OCI-LY3 (cell line): ENCODE results near the gene PSMB3.

ENCODE experiments used
- H2AFZ ChIP-seq: fragments of 200-600, 300-600 bp; shearing (Covaris generic); 2 replicates; pipeline ENCODE4 v1.6.0; 2014; ENCODE audit warnings: antibody characterized with exemption, low read depth, low read length
- H3K27ac ChIP-seq: fragments of 200-600, 300-600 bp; sonication (generic); 2 replicates; pipeline ENCODE4 v1.5.1; 2014; ENCODE audit warnings: mild to moderate bottlenecking, low read length, moderate library complexity, mixed read lengths
- H3K27me3 ChIP-seq: fragments of 200-600, 300-600 bp; sonication (generic); 2 replicates; pipeline ENCODE4 v1.6.1; 2014; ENCODE audit warnings: low read depth, low read length, mixed read lengths
- H3K36me3 ChIP-seq: fragments of 200-600, 300-600 bp; sonication (generic); replicated peaks from 2 replicates; pipeline ENCODE3; 2014; ENCODE audit warnings: low read depth, low read length, mixed read lengths
- H3K4me1 ChIP-seq: fragments of 300-600, 200-600 bp; sonication (generic); 2 replicates; pipeline ENCODE4 v1.6.1; 2014; ENCODE audit warnings: low read length, mixed read lengths
- H3K4me2 ChIP-seq: fragments of 200-600, 300-600 bp; sonication (generic); 2 replicates; pipeline ENCODE4 v1.6.1; 2014; ENCODE audit warnings: low read length, mixed read lengths
- H3K4me3 ChIP-seq: fragments of 300-600, 200-600 bp; sonication (generic); 2 replicates; pipeline ENCODE4 v1.5.1; 2014; ENCODE audit warnings: antibody characterized with exemption, mild to moderate bottlenecking, low read length, moderate library complexity
- H3K79me2 ChIP-seq: fragments of 300-600, 200-600 bp; shearing (Covaris generic); 2 replicates; pipeline ENCODE4 v1.6.1; 2014; ENCODE audit warnings: mild to moderate bottlenecking, low read length, mixed read lengths
- H3K9ac ChIP-seq: fragments of 300-600, 200-600 bp; shearing (Covaris generic); 2 replicates; pipeline ENCODE4 v1.6.0; 2014; ENCODE audit warnings: mild to moderate bottlenecking, low read length, moderate library complexity
- H3K9me3 ChIP-seq: fragments of 200-600, 300-600 bp; shearing (Covaris generic); 2 replicates; pipeline ENCODE4 v1.6.1; 2014; ENCODE audit warnings: low read length, mixed read lengths; ENCODE audit not compliant: insufficient read depth
- H4K20me1 ChIP-seq: fragments of 200-600, 300-600 bp; sonication (generic); 2 replicates; pipeline ENCODE4 v1.6.1; 2016; ENCODE audit warnings: low read length, mixed read lengths; ENCODE audit not compliant: insufficient read depth
- EZH2phosphoT487 ChIP-seq: fragments of 200-600 bp; shearing (Covaris generic); IDR thresholded peaks from 2 replicates; pipeline ENCODE4 v1.6.1; 2018; ENCODE audit warnings: antibody characterized with exemption, mixed run types, low read depth

PSMB3 gene

DNA sequence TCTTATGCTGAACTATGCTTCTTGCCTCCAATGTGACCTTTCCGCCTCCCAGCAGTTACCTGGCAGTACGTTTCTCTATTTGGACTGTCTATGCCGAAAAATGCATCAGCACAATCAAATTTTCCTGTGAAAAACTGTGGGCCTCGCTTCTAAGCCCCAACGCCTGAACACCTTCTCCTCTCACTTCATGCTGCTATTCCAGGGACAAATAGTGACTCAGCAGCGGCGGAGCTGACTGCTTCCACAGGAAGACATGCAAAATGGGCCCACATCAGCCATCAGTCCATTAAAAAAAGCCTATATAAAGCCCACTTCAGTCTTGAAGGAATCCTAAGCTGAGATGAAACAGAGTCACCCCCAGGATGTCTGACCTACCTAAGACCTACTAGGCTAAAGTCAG is 57.3 kb downstream of the PSMB3 start:
- H3K4me2 ChIP-seq, result no peak overlapping the region
- no peak overlapping the region for H3K4me3 ChIP-seq
- no peaks in the 10 kb centered on the region for H3K79me2 ChIP-seq
- no peaks in the 10 kb centered on the region for H3K4me1 ChIP-seq
- no peaks in the 10 kb centered on the region for H4K20me1 ChIP-seq
- H3K9ac ChIP-seq, result no peak overlapping the region
- H3K27me3 ChIP-seq, result no peaks in the 10 kb centered on the region
- H3K36me3 ChIP-seq, result peaks cover 32% of the 10 kb centered on the region
- no peak overlapping the region for H2AFZ ChIP-seq
- H3K27ac ChIP-seq, result no peak overlapping the region
- no peak for TF ChIP-seq EZH2phosphoT487
- H3K9me3 ChIP-seq, result no peaks in the 10 kb centered on the region
